Superior temporal gyrus (tissue), 1 donor: ENCODE measurements around the gene DSCAM.
"Not testable (repeated sequence)": the region's sequence is repeated elsewhere in the genome, so short reads cannot be mapped to it uniquely, and the experiment has no call there.

Experiments
- DNase-seq: peaks from one replicate; pipeline ENCODE4 v3.0.0-alpha.2; 2016; ENCODE audit errors: extremely low spot score

DSCAM gene

GRCh38 chr21:40846587-40847411, at the start of gene DSCAM:
DSCAM (minus strand) TSS chr21:40847158; CDS start chr21:40846661, 497 bp downstream.
- peak; percentile 26 for DNase-seq

GRCh38 chr21:40895697-40896096, 48.7 kb upstream of the DSCAM start:
- DNase-seq, result not testable (repeated sequence)

GRCh38 chr21:40886931-40887330, 40.0 kb upstream of the DSCAM start:
- no peak for DNase-seq

GRCh38 chr21:40886006-40886405, 39.0 kb upstream of the DSCAM start:
- DNase-seq, result no peak

GRCh38 chr21:40882192-40882915, 35.4 kb upstream of the DSCAM start:
- no peak for DNase-seq

GRCh38 chr21:40881767-40882166, 34.8 kb upstream of the DSCAM start:
- no peak for DNase-seq

GRCh38 chr21:40871099-40871498, 24.1 kb upstream of the DSCAM start:
- no peak for DNase-seq

GRCh38 chr21:40863839-40864238, 16.9 kb upstream of the DSCAM start:
- DNase-seq, result no peak

GRCh38 chr21:40858517-40858916, 11.6 kb upstream of the DSCAM start:
- DNase-seq, result no peak

GRCh38 chr21:40853956-40854688, 7.2 kb upstream of the DSCAM start:
- DNase-seq, result no peak

- DNase-seq, result no peak
These were observed 5.6 kb upstream of the DSCAM start for GRCh38 chr21:40852563-40852962.

GRCh38 chr21:40851749-40852148, 4.8 kb upstream of the DSCAM start:
- no peak for DNase-seq

GRCh38 chr21:40850071-40850470, 3.1 kb upstream of the DSCAM start:
- DNase-seq, result no peak

GRCh38 chr21:40847951-40848350, 993 bp upstream of the DSCAM start:
- peak; percentile 43 for DNase-seq

- no peak for DNase-seq
These were observed 855 bp downstream of the DSCAM start for GRCh38 chr21:40846103-40846502.

- peak; percentile 56 for DNase-seq
These were observed 1.4 kb downstream of the DSCAM start for GRCh38 chr21:40845441-40845995.

GRCh38 chr21:40844935-40845334, 2.0 kb downstream of the DSCAM start:
- DNase-seq, result peak; percentile 49

- DNase-seq, result no peak
These were observed 4.8 kb downstream of the DSCAM start for GRCh38 chr21:40842197-40842552.

- DNase-seq, result peak; percentile 69
These were observed 5.3 kb downstream of the DSCAM start for GRCh38 chr21:40841524-40842196.

- no peak for DNase-seq
These were observed 6.4 kb downstream of the DSCAM start for GRCh38 chr21:40840401-40841125.

GRCh38 chr21:40839521-40839920, 7.4 kb downstream of the DSCAM start:
- peak; percentile 49 for DNase-seq
